Kasumi-1 (cell line): Measurements from ENCODE around the gene TTC31.
A peak's percentile ranks its signal among the peaks of the same experiment; 100 is the strongest.

Experiments
- DNase-seq, 2 experiments: peaks; one replicate each; lab custom pipeline; 2025; lab: John Stamatoyannopoulos, UW

Gene TTC31

DNA sequence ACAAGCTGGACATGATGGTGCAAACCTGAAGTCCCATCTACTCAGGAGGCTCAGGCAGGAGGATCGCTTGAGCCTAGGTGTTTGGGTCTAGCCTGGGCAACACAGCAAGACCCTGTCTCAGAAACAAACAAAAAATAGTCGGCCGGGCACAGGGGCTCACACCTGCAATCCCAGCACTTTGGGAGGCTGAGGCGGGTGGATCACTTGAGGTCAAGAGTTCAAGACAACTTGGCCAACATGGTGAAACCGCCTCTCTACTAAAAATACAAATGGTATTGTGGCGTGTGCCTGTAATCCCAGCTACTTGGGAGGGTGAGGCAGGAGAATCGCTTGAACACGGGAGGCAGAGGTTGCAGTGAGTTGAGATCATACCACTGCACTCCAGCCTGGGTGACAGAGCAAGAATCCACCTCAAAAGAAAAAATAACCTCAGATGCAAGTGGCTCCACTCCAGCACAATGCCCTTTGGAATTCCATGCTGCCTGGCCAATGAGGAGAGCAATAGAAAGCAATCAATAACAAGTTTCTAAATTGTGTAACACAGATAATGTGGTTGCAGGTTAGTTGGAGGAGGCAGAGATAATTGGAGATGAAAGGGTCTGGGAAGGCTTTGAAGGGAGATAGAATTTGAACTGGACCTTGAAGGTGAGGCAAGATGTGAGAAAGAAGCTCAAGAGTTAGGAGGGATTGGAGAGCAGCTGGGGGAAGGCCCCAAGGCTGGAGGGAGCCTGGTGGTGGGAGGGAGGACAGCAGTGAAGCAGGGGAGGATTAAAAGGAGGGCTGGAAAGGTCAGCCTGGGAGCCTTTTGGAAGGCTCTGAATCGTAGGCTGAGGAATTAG, 6.0 kb downstream of the TTC31 start:
- no peak for DNase-seq

DNA sequence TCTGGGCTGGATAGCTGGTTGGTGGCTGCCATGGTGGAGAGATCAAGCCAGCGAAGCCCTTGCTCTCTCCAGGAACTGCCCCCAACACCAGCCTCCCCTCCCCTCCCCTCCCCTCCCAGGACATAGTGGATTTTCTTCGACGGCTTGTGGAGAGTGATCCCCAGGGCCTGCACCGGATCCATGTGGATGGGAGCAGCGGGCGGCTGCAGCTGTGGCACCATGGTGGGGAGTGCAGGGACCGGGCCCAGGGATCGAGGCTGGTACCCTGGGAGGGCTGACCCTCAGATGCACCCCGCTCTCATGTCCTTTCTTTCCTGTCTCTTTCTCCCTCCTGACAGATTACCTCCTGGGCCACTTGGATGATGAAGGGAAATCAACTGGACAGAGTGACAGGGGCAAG, 7.0 kb downstream of the TTC31 start:
- no peak for DNase-seq

DNA sequence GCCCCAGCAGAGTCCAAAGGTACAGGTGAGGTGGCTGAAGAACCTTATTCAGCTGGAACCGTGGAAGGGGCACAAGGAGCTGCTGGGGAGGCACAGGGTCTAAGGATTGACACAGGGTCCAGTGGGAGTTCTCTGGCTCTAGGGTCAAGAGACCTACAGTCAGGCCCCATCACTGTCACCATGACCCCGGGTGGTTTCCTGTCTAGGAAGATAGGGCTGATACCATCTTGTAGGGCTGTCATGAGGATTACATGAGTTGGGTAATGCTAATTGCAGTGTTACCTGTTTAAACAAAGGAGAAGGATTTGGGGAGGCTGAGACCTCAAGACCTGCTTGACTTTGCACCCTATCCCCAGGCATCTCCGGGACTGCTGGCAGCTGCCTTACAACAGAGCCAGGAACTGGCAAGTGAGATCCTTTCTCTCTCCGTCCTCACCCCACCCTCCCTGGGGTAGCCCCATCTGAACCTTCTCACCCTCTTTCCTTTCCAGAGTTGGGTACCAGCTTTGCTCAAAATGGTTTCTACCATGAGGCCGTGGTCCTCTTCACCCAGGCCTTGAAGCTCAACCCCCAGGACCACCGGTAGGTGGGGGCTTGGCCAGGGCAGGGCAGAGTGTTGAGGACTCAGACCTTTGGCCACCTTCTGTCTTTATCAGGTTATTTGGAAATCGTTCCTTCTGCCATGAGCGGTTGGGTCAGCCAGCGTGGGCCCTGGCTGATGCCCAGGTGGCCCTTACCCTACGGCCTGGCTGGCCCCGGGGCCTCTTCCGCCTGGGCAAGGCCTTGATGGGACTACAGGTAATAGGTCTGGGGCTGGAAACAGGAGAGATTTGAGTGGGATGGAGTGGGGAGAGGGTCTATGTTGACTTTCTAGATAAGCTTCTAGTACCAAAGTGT, 9.0 kb downstream of the TTC31 start:
- DNase-seq: no peak

DNA sequence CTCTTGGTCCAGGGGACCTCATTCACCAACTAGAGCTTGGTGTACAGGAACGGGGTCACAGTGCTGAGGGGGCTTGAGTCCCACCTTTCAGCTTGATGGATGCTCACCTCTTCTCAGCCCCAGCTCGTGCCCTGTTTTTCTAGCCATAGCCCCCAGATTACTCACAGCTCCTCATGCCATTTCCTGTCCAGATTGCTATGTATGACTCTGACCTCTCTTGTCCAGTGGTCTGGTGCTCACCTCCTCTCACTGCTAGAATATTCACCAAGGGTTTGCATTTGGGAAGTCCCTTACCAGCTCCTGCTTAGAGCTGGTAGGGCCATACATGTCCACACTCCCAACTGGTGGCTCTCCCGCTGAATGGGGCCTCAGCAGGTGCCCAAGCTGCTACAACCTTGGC, 10.7 kb downstream of the TTC31 start:
- no peak for DNase-seq

DNA sequence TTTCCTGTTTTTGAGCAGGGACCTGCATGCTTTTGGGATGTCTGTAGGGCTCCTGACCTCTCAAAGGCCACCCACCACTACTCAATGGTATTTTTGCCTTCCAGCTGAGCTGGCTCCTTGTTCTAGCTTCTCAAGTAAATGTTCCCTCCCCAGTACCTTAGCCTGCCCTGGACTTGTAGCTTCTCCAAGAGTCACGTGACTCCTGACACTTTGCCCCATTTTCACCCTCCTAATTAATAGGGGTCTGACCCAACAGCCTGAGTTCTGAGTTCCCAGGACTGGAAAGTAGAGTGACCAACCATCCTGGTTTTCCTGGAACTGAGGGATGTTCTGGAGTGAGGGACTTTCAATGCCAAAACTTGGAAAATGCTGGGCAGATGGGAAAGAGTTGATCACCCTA, 12.6 kb downstream of the TTC31 start:
- DNase-seq: no peak

DNA sequence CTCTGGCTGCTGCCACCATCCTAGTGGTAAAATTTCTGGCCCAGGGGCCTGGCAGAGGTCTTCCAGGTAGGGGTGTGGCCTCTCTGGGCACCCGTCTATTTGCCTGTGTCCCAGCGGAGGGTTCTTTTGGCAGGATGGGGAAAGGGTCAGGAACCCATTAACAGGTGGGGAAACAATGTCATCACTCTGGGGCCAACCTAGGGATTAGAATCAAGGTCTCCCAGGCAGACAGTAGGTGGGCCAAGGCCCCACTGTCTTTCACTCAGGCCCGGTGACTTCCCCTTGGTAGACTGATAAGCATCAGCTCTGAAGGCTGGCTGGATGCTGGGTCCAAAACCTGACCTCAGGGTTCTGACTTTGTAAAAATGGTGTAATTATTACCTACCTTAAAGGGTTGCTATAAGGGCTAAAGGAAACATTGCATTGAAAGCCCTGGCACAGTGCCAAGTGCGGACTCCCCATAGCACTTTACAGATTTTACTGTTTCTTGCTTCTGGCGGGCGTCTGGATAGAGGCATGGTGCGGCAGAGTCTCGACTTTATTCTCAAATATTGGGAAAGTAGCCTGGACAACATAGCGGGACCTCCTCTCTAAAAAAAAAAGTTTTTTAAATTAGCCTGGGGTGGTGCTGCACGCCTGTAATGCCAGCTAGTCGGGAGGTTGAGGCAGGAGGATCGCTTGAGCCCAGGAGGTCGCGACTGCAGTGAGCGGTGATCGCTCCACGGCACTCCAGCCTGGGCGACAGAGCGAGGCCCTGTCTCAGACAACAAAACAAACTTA, 14.3 kb downstream of the TTC31 start:
- no peak for DNase-seq

DNA sequence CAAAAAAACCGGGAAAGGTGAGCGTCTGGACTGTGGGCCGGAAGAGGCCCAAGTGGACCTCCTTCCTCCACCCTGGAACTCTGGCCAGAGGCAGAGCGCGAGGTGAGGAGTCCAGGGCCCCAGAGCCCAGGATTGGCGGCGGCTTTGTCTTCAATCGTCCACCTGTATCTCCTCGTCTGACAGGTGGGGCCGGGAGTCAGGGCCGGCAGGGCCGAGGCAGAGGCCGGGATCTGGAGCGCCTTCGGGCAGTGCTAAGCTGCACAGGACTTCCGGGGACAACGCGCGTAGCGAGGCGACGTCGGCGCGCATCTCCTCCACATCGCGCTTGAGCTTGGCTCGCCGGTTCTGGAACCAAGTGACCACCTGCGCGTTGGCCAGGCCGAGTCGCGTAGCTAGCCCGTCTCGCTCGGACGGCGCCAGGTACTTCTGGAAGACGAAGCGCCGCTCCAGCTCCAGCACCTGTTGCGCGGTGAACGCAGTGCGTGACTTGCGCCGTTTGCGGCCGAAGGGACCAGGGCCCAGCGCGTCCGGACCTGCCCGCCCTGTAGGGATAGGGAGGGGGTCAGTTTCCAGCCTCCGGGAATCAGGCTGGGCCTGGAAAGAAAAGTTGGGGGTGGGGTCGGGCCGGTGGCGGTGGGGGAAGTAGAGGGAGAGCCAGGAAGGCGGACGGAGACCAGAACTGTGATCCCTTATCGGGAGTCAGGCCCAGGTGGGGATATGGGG, 15.1 kb downstream of the TTC31 start:
- no peak for DNase-seq

DNA sequence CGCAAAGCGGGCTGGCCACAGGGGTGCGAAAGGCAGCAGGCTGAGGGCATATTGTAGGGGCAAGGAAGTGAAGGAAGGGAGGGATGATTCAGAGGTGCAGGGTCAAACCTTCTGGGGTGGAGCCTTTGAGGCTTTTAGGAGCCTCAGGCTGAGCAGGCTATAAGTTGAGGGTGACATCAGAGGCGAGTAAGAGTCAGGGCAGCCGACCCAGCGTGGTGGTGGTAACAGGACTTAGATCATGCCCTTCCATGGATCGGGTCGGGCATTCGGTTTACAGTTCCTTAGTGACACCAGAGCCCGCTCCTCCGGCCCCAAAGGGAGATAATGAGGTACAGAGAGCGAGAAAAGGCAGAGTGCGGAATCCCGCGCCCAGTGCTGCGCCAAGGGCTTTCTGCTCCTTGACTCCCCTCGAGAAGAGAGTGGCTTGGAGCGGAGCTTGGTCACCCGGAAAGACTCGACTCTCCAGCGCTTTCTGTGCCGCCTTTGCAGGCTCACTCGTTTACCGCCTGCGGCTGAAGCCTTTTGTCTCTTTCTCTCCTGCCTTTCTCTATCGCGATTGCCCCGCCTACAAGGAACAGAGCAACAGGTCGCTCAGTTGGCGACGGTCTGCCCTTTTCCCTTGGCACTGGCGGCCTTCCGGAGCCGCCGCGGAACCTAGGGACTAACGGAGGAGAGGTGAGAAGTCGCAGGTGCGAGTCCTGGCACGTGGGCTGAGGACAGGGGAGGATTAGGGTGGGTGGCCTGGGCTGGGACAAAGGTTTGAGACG, 15.8 kb downstream of the TTC31 start:
- DNase-seq: peak; percentile 57 to 65

DNA sequence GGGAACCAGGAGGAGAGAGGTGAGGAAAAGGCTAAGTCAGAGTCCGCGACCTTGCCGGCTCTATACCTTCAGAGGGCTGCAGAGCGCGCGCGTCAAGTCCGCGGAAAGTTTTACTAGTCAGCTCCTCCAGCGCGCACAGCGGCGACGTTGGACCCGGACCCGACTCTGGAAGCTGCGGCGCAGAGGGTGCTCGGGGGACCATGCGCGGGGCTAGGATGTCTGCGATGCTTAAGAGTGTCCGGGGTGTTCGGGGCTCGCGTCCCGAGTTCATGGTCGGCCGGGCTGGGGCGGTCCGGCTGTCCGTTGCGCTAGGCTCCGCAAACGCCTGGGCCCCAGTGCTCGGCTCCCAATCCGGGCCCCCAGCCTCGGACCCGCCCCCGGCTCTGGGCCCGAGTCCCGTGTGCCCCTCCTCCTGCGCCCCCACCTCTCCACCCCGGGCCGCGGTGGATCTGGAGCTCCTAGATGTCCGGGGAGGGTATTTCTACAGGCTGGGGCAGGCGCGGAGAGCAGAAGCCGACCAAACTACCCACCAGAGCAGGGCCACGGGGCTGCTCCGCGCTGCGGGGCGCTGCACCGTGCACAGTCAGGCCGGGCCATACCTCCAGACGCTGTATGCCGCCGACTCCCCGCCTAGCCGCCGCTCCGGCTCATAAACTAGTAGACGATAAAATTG, 16.5 kb downstream of the TTC31 start, which contains the start of gene LBX2:
Gene LBX2, minus strand, starts transcription at position 337 of the 673 bp plus-strand sequence. Its CDS starts 66 bp downstream, at position 271.
- peak; percentile 65 to 66 for DNase-seq

DNA sequence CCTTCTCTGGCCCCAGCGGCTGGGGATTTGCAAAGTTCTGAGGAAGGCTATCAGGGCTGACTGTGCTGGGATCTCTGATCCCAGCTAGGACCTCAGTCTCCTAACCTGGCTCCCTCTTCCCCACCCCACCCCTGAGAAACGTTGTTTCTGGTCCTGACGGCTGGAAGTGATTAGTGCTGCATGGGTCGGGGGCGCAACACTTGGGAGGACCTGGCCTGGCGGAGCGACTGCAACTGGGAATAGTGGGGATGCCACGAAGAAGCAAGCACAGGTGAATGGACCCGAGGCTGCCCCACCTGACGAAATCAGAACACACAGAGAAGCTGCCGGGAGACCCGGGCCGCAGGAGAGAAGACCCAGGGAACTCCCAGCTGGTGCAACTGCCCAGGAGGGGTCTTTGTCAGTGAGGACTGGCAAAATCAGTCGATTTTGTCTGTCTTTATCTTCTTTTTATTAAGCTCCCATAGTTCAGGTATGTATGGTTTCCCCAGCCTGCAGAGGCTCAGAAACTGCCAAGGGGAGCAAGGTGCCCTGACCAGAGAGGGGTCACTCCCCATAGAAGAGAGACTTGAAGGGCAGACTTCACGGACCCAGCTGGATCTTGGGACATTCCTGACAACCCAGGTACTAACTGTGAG, 17.2 kb downstream of the TTC31 start:
- no peak for DNase-seq

DNA sequence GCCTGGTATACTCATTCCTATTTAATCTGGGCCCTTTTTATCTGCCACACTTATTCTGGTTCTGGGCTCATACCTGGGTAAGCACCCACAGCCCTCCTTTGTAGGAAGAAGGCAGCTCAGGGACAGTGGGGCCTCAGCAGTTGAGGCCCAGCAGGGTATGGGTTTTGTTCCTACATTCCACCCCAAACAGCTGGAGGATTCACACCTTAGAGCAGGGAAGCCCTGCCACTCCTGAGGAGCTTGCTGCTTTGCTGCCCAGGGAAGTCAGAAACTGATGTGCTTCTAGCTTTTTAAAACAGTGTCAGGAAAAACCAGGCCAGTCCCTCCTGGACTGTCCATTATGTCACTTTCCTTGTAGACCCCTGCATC, 17.7 kb downstream of the TTC31 start:
- DNase-seq: no peak

DNA sequence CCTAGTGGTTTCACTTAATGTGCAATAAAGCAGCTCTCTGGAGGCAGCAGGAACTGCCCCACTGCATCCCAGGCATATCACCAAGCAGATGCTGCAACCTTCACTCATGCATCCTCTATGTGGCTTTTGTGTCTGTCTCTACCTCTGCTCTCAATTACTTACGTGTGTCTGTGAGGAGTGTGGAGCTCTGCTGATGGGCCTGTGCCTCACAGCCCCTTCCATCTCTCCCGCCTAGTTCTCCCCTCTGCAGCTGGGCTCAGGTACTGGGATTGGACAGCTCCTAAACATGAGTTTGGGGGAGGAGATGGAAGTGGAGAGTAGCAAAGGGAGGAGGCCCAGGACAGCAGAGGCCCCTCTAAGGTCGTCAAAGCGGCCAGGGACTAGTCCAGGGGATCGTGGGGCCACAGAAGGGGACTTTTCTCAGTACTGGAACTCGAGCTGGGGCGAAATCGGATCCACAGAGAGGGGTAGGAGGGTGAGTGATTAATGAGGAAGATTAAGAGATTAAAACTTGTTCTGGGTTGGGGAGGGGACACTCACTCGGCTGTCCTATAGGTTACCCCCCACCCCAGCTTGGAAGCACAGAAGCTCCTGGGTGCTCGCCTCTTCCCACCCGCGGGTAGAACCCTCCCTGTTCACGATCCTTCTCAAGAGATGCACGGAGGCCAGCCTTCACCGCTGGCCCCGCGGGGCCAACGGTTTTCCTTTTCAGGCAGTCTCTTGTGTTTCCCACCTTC, 18.6 kb downstream of the TTC31 start:
- DNase-seq: no peak

DNA sequence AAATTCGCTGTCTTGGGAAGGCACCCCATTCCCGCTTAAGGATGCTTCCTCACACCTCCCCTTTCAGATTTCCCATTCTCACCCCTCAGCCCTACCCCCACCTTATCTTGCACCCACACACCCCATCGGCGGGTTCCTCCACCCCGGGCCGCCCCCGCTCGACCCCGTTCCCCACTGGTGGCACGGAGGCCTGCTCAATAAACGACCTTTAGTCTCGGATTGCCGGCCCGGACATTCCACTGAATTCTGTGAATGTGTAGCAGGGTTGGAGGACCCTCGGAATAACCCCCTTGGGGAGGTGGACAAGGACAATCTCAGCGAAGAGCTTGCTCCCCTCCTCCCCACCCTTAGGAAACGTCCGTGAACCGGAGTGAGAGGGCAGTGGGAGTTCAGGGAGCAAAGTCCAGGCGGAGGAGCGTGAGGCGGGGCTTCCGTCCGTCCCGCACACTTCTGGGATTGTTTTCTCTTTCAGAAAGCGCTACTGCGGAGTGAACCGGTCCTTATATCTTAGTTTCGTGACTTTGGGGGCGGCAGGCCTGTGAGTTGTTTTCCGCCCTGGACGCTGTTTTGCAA, 19.4 kb downstream of the TTC31 start:
- peak in 1 of 2 experiments; percentile 25 for DNase-seq

DNA sequence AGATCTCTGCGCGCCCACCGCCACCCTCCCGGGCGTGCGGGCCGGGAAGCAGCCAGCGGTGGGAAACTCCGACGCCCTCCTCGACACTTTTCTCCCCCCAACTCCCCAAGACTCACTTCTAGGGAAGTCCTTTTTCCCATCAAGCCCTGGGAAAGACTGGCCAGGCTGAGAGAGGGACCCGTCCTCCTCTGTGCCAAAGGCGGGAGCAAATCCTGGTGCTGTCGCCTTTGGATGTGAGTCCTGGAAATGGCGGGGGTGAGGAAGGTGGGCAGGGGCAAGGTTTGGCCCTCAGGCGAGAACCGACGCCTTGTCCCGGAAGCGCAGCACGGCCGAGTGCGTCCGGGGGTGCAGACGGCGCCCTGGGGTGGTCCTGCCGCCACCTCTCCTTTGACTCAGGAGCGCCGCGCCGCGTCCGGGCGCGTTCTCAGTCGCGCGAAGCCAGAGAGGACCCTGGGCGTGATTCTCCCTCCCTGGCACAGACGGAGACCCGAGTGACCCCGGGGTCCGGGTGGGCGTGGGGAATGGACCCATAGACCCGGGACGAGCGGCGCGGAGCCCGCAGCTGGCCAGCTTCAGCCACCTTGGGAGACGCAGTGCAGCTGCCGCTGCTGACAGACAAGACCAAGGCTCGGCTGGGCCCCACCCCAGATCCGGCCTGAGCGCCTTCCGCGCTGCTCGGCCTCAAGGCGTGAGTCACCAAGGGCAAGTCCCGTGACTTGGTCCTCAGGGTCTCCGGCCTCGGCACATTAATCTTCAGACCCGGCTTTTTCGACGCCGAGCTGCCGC, 20.0 kb downstream of the TTC31 start:
- DNase-seq: peak; percentile 56 to 75

DNA sequence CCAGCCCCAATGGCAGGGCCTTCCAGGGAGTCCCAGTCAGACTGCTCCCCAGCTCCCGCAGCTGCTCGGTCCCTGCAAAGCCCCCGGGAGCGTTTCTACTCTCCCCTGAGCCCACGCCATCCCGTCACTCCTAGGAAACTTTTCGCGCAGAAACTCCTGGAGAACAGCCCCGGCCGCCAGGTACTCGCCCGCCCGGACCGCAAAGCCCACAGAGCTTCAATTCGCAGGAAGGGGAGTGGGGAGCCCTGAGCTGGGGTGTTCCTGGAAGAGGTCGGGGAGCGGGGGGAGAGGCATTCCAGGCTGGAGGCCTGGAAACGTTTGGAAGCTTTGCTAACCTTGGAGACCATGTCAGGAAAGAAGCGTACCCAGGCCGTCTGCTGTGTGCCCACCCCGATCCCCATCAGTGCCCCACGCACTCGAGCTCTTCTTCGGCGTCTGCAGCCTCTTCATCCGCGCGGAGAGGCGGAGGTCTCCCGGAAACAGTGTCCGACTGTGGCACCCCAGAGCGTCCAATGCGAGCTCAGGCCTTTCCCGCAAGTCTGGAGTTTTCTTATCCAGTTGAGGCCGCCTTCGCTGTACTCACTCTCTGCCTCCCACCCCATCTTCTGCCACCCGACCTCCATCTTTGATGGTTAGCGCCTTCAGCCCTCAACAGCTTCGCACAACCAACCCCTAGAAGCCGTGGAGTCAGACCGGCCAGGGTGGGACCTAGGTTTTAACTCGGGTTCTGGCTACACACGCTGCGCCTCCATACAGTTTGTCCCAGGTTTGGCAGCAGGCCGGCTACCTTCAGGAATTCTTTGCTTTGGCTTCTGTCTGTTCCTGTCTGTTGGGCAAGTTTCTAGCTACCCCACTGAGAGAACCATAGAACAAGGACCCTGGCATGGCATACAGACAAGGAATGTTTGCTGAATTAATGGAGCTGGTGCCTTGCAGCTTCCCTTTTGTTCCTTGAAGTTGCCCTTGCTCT, 20.9 kb downstream of the TTC31 start:
- no peak for DNase-seq

DNA sequence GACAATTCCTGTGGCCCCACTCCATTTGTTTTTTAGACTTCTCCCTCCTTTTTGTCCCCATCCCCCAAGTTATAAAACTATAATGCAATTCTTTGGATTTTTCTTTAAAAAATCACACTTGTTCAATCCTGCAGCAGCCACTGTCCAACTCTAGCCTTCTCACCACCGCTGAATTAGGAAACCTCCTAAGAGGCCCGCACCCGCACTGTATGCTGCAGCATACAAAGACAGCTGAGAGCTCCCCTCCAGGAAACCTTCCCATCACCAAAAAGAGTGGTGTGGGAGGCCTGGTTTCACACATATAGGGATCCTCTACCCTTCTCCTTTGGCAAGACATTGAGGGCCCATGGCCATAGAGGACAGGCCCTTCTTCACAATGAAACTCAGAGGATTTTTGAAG, 21.7 kb downstream of the TTC31 start:
- DNase-seq: no peak
